ELR (cell line): ENCODE data around the gene RPRM.
"Not testable (repeated sequence)": the region's sequence is repeated elsewhere in the genome, so short reads cannot be mapped to it uniquely, and the experiment has no call there.

ENCODE experiments used
- DNase-seq: peaks from one replicate; pipeline ENCODE4 v3.0.0-alpha.2; 2015; ENCODE audit warnings: low read depth

RPRM gene

DNA sequence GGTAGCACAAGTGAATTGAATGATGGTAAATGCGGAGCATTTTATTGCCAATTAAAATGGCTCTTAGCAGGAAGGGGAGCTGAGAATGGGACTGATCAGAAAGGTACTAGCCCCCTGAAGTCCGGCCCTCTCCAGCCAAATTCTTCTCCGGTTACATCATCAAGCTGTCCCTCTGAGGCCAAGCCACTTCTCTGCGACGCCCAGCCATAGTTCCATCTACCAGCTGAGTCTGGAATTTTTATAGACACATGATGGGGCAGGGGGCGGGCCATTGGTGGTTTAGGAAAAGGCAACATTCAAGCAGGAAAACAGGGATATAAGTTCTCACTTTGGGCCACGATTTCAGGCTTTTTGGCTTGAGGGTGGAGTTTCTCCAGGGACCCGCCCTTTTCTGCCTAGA is 22.7 kb downstream of the RPRM start:
- DNase-seq = no peak

DNA sequence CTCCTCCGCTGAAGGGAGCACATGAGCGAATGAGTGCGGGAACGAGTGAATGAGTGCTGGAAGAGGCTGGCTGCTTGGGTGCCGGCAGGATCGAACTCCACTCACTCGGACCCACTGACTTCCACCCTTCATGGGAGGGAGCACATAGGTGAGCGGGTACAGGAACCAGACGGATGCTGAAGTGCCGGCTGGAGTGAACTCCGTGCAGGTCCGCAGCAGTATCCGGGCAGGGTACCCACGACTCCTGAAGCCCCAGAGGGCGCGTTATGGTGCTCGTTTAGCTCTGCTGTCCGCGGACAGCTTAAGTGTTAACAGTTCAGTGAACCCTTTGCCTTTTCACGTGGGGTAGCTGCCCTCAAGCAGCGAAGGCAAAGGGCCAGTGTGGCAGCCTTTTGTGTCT is 23.2 kb downstream of the RPRM start:
- no peak for DNase-seq

DNA sequence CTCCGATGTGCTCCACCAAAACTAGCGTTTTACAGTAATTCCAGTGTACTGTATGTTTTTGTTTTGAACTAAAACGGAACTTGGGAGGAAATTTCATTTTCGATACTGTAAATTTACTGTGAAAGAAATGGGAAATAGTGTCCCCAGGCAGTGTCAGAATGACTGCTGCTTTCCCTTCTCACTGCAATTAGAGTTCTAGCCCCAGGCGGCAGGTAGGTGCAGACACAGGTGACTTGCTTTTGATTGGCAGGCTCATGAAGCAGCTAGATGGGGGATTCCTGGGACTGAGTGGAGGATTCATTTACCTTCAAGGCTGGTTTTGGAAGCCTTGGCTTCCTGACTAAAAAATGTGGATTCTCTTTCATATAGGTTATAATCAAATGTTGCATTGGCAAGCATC is 27.0 kb downstream of the RPRM start:
- DNase-seq = no peak

DNA sequence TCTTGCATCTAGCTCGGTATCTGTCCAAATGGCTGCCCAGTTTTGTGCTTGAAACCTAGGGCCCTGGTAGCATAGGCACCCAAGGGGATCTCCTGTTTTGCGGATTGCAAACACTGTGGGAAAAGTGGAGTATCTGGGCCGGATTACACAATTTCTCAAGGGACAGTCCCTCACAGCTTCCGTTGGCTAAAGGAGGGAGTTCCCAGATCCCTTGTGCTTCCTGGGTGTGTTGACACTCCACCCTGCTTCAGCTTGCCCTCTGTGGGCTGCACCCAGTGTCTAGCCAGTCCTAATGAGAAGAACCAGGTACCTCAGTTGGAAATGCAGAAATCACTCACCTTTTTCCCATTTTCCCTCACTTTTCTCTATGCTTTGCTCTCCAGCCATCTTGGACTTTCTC is 35.5 kb downstream of the RPRM start:
- no peak for DNase-seq

DNA sequence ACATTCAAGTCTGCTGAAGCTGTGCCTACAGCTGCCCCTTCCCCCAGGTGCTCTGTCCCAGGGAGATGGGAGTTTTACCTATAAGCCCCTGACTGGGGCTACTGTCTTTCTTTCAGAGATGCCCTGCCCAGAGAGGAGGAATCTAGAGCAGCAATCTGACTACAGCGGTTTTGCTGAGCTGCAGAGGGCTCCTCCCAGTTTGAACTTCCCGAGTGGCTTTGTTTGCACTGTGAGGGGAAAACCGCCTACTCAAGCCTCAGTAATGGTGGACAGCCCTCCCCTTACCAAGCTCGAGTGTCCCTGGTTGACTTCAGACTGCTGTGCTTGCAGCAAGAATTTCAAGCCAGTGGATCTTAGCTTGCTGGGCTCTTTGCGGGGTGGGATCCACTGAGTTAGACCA is 35.9 kb downstream of the RPRM start:
- DNase-seq = not testable (repeated sequence)

DNA sequence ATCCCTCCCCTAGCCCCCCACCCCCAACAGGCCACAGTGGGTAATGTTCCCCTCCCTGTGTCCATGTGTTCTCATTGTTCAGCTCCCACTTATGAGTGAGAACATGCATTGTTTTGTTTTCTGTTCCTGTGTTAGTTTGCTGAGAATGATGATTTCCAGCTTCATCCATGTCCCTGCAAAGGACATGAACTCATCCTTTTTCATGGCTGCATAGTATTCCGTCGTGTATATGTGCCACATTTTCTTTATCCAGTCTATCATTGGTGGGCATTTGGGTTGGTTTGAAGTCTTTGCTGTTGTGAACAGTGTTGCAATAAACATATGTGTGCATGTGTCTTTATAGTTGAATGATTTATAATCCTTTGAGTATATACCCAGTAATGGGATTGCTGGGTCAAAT is 38.5 kb downstream of the RPRM start:
- not testable (repeated sequence) for DNase-seq

DNA sequence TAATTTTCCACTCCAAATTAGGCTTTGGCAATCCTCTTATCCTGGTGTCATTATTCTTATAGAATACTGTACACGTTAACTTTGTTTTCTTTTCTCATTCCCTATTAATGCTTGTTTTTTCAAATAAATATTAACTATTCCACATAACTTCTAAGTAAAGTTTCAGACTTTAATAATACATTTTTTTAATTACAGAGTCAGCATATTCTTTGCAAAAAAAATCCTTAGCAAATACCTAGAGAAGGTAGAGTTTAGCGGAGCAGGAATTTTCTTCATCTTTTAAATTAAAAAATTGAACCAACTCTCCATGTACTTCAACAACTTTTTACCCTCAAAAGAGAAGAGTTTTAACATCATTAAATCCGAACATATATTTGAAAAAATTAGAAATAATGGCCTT is 45.2 kb downstream of the RPRM start:
- DNase-seq = no peak

DNA sequence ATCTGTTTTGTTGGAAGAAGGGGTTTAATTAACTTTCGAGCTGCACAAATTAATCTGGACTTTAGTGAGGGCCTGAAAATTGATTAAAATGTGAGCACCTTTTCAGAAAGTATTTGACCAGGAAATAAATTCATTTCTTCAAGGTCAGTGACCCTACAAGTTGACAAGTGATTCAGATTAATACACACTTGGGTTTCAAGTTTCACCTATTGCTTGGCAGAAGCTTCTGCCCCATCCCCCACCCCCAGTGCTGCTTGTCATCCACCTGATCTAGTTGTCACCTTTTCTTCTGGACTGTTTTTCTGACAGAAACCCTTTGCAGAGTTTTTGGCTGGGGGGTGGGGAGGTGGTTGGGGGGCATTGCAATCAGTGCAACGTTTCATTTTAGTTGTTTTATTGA is 46.2 kb downstream of the RPRM start:
- DNase-seq = no peak

DNA sequence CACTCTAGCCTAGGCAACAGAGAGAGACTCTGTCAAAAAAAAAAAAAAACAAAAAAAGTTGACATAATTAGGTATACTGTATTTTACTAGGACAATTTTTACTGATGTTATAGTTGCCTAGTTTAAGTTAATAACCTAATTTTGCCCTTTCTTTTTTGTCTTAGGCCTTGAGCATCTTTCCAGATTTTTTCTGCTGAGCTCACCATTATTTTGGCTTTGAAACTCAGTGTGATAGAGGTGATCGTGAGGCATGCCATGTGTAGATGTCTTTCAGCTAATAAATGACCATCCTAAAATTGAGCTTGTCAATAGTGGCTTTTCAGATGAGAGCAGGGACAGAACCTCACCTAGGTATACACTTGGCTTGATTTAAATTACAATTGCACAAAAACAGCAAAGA is 47.4 kb downstream of the RPRM start:
- DNase-seq = no peak
